HEK293 (cell line): Measurements from ENCODE around the gene LGI2.

Experiments
- CTCF ChIA-PET: fragments of 350-600 bp; formaldehyde crosslinking; extraction: SDS; loops from one replicate; lab custom pipeline; 2021; ENCODE audit warnings: antibody characterized with exemption; lab: Yijun Ruan, JAX
- POLR2A ChIA-PET: fragments of 300-600 bp; formaldehyde crosslinking; extraction: SDS; loops from one replicate; lab custom pipeline; 2020; ENCODE audit warnings: antibody characterized with exemption, inconsistent platforms; lab: Yijun Ruan, JAX
- H3K27ac ChIP-seq: fragments of 200-500 bp; sonication (Bioruptor generic); 2 replicates; pipeline ENCODE4 v1.5.1; 2014; ENCODE audit warnings: low read depth, low read length, control low read depth, inconsistent platforms; ENCODE audit errors: extremely low read depth
- H3K36me3 ChIP-seq, 2 experiments: fragments of 200-500 bp in 1 of 2; sonication (Bioruptor generic) in 1 of 2; 1 replicate in 1 of 2; 2 replicates in 1 of 2; pipeline ENCODE4 v1.5.1; 2014 to 2017; ENCODE audit warnings: inconsistent platforms in 2 of 2, low read length in 2 of 2; ENCODE audit not compliant: control insufficient read depth in 2 of 2, insufficient read depth in 1 of 2
- H3K4me1 ChIP-seq: fragments of 200-500 bp; sonication (Bioruptor generic); 2 replicates; pipeline ENCODE4 v1.5.1; 2014; ENCODE audit warnings: mild to moderate bottlenecking, low read length, inconsistent platforms; ENCODE audit not compliant: control insufficient read depth, insufficient read depth
- H3K4me3 ChIP-seq: 2 replicates; pipeline ENCODE4 v1.5.1; 2011; ENCODE audit warnings: low read depth, mild to moderate bottlenecking, control low read depth, low read length, moderate library complexity
- H3K9me3 ChIP-seq: fragments of 200-500 bp; sonication (Bioruptor generic); 2 replicates; pipeline ENCODE4 v1.5.1; 2014; ENCODE audit warnings: low read depth, low read length, inconsistent platforms; ENCODE audit not compliant: control insufficient read depth, insufficient read depth
- AEBP2 ChIP-seq: fragments of 450-650 bp; formaldehyde crosslinking; IDR thresholded peaks from 2 replicates; pipeline ENCODE4 v1.5.1; 2016; ENCODE audit warnings: missing biosample characterization, missing genetic modification characterization, borderline replicate concordance
- EGR2 ChIP-seq: fragments of 450-650 bp; formaldehyde crosslinking; IDR thresholded peaks from 2 replicates; pipeline ENCODE4 v1.5.1; 2016; ENCODE audit warnings: low read depth, missing biosample characterization, missing genetic modification characterization
- HOXC10 ChIP-seq: sonication (generic); formaldehyde crosslinking; IDR thresholded peaks from 2 replicates; pipeline ENCODE4 v1.8.1; 2023; ENCODE audit warnings: mild to moderate bottlenecking, missing genetic modification reagents
- KLF8 ChIP-seq: fragments of 450-650 bp; formaldehyde crosslinking; IDR thresholded peaks from 2 replicates; pipeline ENCODE4 v1.5.1; 2016; ENCODE audit warnings: missing biosample characterization, missing genetic modification characterization
- KLF9 ChIP-seq: fragments of 450-650 bp; formaldehyde crosslinking; IDR thresholded peaks from 2 replicates; pipeline ENCODE4 v1.5.1; 2016; ENCODE audit warnings: missing biosample characterization, missing genetic modification characterization, low read depth
- OSR2 ChIP-seq: fragments of 450-650 bp; formaldehyde crosslinking; IDR thresholded peaks from 2 replicates; pipeline ENCODE4 v1.5.1; 2016; ENCODE audit warnings: missing biosample characterization, missing genetic modification characterization
- PATZ1 ChIP-seq: fragments of 450-650 bp; formaldehyde crosslinking; IDR thresholded peaks from 2 replicates; pipeline ENCODE4 v1.5.1; 2016; ENCODE audit warnings: missing biosample characterization, missing genetic modification characterization
- ZFHX2 ChIP-seq: fragments of 450-650 bp; formaldehyde crosslinking; conservative IDR thresholded peaks from 2 replicates; pipeline ENCODE4 v1.5.1; 2016; ENCODE audit warnings: missing biosample characterization, missing genetic modification characterization
- ZFP69B ChIP-seq: fragments of 450-650 bp; formaldehyde crosslinking; IDR thresholded peaks from 2 replicates; pipeline ENCODE4 v1.5.1; 2016; ENCODE audit warnings: missing biosample characterization, missing genetic modification characterization
- ZIC2 ChIP-seq: fragments of 450-650 bp; formaldehyde crosslinking; IDR thresholded peaks from 2 replicates; pipeline ENCODE4 v1.5.1; 2016; ENCODE audit warnings: missing biosample characterization, missing genetic modification characterization
- ZNF10 ChIP-seq: fragments of 450-650 bp; formaldehyde crosslinking; IDR thresholded peaks from 2 replicates; pipeline ENCODE4 v1.5.1; 2017; ENCODE audit warnings: missing biosample characterization, missing genetic modification characterization
- ZNF114 ChIP-seq: fragments of 450-650 bp; formaldehyde crosslinking; IDR thresholded peaks from 2 replicates; pipeline ENCODE4 v1.5.0; 2017; ENCODE audit warnings: missing biosample characterization, missing genetic modification characterization
- ZNF121 ChIP-seq: fragments of 450-650 bp; formaldehyde crosslinking; IDR thresholded peaks from 2 replicates; pipeline ENCODE4 v1.5.1; 2016; ENCODE audit warnings: missing biosample characterization, missing genetic modification characterization
- ZNF140 ChIP-seq: fragments of 450-650 bp; formaldehyde crosslinking; IDR thresholded peaks from 2 replicates; pipeline ENCODE4 v1.5.1; 2016; ENCODE audit warnings: missing biosample characterization, missing genetic modification characterization
- ZNF214 ChIP-seq: fragments of 450-650 bp; formaldehyde crosslinking; IDR thresholded peaks from 2 replicates; pipeline ENCODE4 v1.5.1; 2017; ENCODE audit warnings: missing biosample characterization, mild to moderate bottlenecking, missing genetic modification characterization, borderline replicate concordance
- ZNF280C ChIP-seq: fragments of 450-650 bp; formaldehyde crosslinking; IDR thresholded peaks from 2 replicates; pipeline ENCODE4 v1.5.1; 2016; ENCODE audit warnings: missing biosample characterization, missing genetic modification characterization
- ZNF280D ChIP-seq: fragments of 450-650 bp; formaldehyde crosslinking; IDR thresholded peaks from 2 replicates; pipeline ENCODE4 v1.5.1; 2016; ENCODE audit warnings: missing biosample characterization, missing genetic modification characterization
- ZNF302 ChIP-seq: fragments of 450-650 bp; formaldehyde crosslinking; IDR thresholded peaks from 2 replicates; pipeline ENCODE4 v1.5.1; 2016; ENCODE audit warnings: missing biosample characterization, missing genetic modification characterization, low read depth
- ZNF350 ChIP-seq: fragments of 450-650 bp; formaldehyde crosslinking; IDR thresholded peaks from 2 replicates; pipeline ENCODE4 v1.5.0; 2017; ENCODE audit warnings: missing biosample characterization, mild to moderate bottlenecking, missing genetic modification characterization
- ZNF366 ChIP-seq: fragments of 450-650 bp; formaldehyde crosslinking; conservative IDR thresholded peaks from 2 replicates; pipeline ENCODE4 v1.5.1; 2016; ENCODE audit warnings: missing biosample characterization, missing genetic modification characterization
- ZNF423 ChIP-seq: fragments of 450-650 bp; formaldehyde crosslinking; IDR thresholded peaks from 2 replicates; pipeline ENCODE4 v1.5.1; 2016; ENCODE audit warnings: missing biosample characterization, missing genetic modification characterization
- ZNF473 ChIP-seq: fragments of 450-650 bp; formaldehyde crosslinking; IDR thresholded peaks from 2 replicates; pipeline ENCODE4 v1.5.1; 2017; ENCODE audit warnings: missing biosample characterization, missing genetic modification characterization
- ZNF621 ChIP-seq: fragments of 450-650 bp; formaldehyde crosslinking; IDR thresholded peaks from 2 replicates; pipeline ENCODE4 v1.5.1; 2017; ENCODE audit warnings: missing biosample characterization, missing genetic modification characterization
- ZNF629 ChIP-seq: fragments of 450-650 bp; formaldehyde crosslinking; IDR thresholded peaks from 2 replicates; pipeline ENCODE4 v1.5.1; 2017; ENCODE audit warnings: missing biosample characterization, missing genetic modification characterization
- ZNF654 ChIP-seq: fragments of 450-650 bp; formaldehyde crosslinking; IDR thresholded peaks from 2 replicates; pipeline ENCODE4 v1.5.1; 2016; ENCODE audit warnings: low read depth, missing biosample characterization, missing genetic modification characterization
- ZNF660 ChIP-seq: fragments of 450-650 bp; IDR thresholded peaks from 2 replicates; pipeline ENCODE4 v1.5.1; 2018; ENCODE audit warnings: missing biosample characterization, mild to moderate bottlenecking, missing genetic modification characterization
- ZNF76 ChIP-seq: fragments of 450-650 bp; formaldehyde crosslinking; IDR thresholded peaks from 2 replicates; pipeline ENCODE4; 2016; ENCODE audit warnings: low read depth, missing biosample characterization, missing genetic modification characterization, borderline replicate concordance
- ZNF776 ChIP-seq: fragments of 450-650 bp; formaldehyde crosslinking; IDR thresholded peaks from 2 replicates; pipeline ENCODE4 v1.5.0; 2017; ENCODE audit warnings: missing biosample characterization, missing genetic modification characterization, borderline replicate concordance
- ZSCAN23 ChIP-seq: fragments of 450-650 bp; formaldehyde crosslinking; IDR thresholded peaks from 2 replicates; pipeline ENCODE4 v1.5.1; 2016; ENCODE audit warnings: missing biosample characterization, missing genetic modification characterization

The LGI2 gene

GRCh38 chr4:25076625-25077398 is 46.1 kb upstream of the LGI2 start:
- TF ChIP-seq ZNF114 (tag by site-specific recombination) = no peak
- TF ChIP-seq ZNF660 (tag by site-specific recombination) = no peak
- no peak for TF ChIP-seq ZNF621
- no peak for TF ChIP-seq ZNF473 (tag by site-specific recombination)
- TF ChIP-seq ZNF654 = no peak
- no peak for TF ChIP-seq HOXC10 (CRISPR knock-in tag)
- TF ChIP-seq PATZ1 (tag by site-specific recombination) = no peak
- TF ChIP-seq ZNF629 (tag by site-specific recombination) = no peak
- no peak for TF ChIP-seq ZNF280D (tag by site-specific recombination)
- no peak for TF ChIP-seq ZIC2
- TF ChIP-seq OSR2 (tag by site-specific recombination) = no peak
- TF ChIP-seq KLF9 (tag by site-specific recombination) = no peak
- TF ChIP-seq AEBP2 (tag by site-specific recombination) = no peak
- no peak for TF ChIP-seq ZSCAN23 (tag by site-specific recombination)
- no peak for TF ChIP-seq ZNF302 (tag by site-specific recombination)
- no peak for TF ChIP-seq ZNF140 (tag by site-specific recombination)
- TF ChIP-seq ZNF366 (tag by site-specific recombination) = no peak
- no peak for TF ChIP-seq ZNF214 (tag by site-specific recombination)
- TF ChIP-seq, all 188 proteins: peak for 0
- CTCF ChIA-PET = no interaction called here

GRCh38 chr4:25075851-25076250 is 45.1 kb upstream of the LGI2 start:
- no peaks in the 10 kb centered on the region for H3K9me3 ChIP-seq
- no peaks in the 10 kb centered on the region for H3K4me1 ChIP-seq
- CTCF ChIA-PET = no interaction called here
- no peaks in the 10 kb centered on the region for H3K36me3 ChIP-seq
- no peak for TF ChIP-seq ZNF280C (tag by site-specific recombination)
- TF ChIP-seq EGR2 (tag by site-specific recombination) = no peak
- no peak for TF ChIP-seq ZNF76
- TF ChIP-seq ZFHX2 (tag by site-specific recombination) = no peak
- TF ChIP-seq ZNF776 (tag by site-specific recombination) = no peak
- TF ChIP-seq ZNF350 (tag by site-specific recombination) = no peak
- no peak for TF ChIP-seq ZNF121 (tag by site-specific recombination)
- TF ChIP-seq ZNF10 = no peak
- no peak for TF ChIP-seq ZFP69B (tag by site-specific recombination)
- TF ChIP-seq KLF8 (tag by site-specific recombination) = no peak
- no peak for TF ChIP-seq ZNF423 (tag by site-specific recombination)
- no peak for TF ChIP-seq ZNF654
- TF ChIP-seq, all 188 proteins: peak for 0
- Histone ChIP-seq H3K27ac (no peak overlapping the region), H3K4me3 (no peak overlapping the region)
- POLR2A ChIA-PET = no interaction called here

More at GRCh38 chr4:25076625-25077398, 46.1 kb upstream of the LGI2 start:
- Histone ChIP-seq H3K9me3 (no peaks in the 10 kb centered on the region), H3K4me1 (no peaks in the 10 kb centered on the region), H3K36me3 (no peaks in the 10 kb centered on the region), H3K27ac (no peak overlapping the region), H3K4me3 (no peak overlapping the region)
- POLR2A ChIA-PET = no interaction called here
